Cardiac fibroblast (primary cell): ENCODE measurements around the gene SPRY1.

Experiments used
- DNase-seq, 2 donors: peaks; one replicate each; pipeline versions ENCODE4 v3.0.0 to v3.0.0-alpha.2; 2010; ENCODE audit warnings: low read depth in 2 of 2
- H3K4me3 ChIP-seq, 2 donors: replicated peaks in 1 of 2; 1 replicate in 1 of 2; 2 replicates in 1 of 2; pipeline ENCODE4 v1.5.1; 2011; ENCODE audit warnings: low read depth in 2 of 2, low read length in 2 of 2, mild to moderate bottlenecking in 2 of 2, moderate library complexity in 1 of 2
- CTCF ChIP-seq: IDR thresholded peaks from one replicate; pipeline ENCODE4 v1.5.1; 2011; ENCODE audit warnings: low read depth, mild to moderate bottlenecking, low read length, inconsistent platforms

The SPRY1 gene

DNA sequence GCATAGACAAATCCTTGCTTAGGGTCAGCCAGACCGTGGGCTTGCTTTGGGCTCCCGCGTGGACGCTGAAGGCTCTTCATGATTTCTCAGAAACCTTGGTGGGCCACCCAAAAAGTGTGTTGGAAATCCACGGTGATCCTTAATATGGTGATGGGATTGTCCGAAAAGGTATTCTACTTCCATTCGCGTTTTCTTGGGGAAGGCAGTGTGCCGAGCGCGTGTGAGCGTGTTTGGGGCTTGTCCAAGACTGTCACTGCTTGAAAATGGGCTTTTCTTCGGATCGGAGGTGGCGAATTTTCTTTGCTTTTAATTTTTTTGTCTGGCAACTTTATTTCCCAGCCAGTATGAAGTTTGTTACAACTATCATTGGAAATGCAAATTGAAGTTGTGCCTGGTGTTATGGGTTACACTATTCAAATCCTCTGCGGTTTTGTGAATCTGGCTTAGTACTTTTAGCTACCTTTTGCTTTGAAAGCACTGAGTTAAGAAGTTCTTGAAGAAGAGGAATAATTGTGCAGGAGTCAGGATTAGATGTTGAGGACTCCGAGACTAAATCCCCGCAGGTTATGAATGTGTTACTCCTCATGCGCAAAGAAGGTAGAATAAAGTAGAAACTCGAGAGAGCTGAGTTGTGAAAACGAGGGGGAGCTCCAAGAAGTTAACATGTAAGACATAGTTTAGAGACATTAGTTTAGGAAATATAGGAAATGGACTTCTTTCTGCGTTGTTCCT lies 3.2 kb downstream of the SPRY1 start:
- H3K4me3 ChIP-seq = peak overlapping the region; percentile 81 to 86
- TF ChIP-seq CTCF = no peak
- peak; percentile 58 to 64 for DNase-seq

DNA sequence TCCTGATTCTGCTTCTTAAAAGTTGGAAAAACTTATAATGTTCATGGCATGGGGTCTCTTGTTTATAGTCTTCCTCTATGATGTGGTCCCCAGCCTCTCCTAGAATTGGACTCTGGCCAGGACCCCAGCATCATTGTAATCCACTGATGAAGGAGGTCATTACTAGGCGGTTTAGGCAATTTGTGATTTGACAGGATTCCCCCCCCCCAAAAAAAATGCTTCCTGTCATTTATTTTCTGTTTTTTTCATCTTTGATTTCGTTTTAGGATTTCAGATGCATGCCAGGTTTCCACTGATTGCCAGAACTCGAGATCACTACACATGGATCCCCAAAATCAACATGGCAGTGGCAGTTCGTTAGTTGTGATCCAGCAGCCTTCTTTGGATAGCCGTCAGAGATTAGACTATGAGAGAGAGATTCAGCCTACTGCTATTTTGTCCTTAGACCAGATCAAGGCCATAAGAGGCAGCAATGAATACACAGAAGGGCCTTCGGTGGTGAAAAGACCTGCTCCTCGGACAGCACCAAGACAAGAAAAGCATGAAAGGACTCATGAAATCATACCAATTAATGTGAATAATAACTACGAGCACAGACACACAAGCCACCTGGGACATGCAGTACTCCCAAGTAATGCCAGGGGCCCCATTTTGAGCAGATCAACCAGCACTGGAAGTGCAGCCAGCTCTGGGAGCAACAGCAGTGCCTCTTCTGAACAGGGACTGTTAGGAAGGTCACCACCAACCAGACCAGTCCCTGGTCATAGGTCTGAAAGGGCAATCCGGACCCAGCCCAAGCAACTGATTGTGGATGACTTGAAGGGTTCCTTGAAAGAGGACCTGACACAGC lies 4.9 kb downstream of the SPRY1 start:
- peak overlapping the region; percentile 81 to 86 for H3K4me3 ChIP-seq

GRCh38 chr4:123402121-123402465 lies 5.5 kb downstream of the SPRY1 start:
- H3K4me3 ChIP-seq = peak overlapping the region; percentile 81 to 86
- no peak for DNase-seq
- TF ChIP-seq CTCF = no peak

More for the DNA sequence above, 4.9 kb downstream of the SPRY1 start:
- no peak for TF ChIP-seq CTCF
- DNase-seq = peak; percentile 38 to 73

- DNase-seq = peak in 1 of 2 donors; percentile 11
- H3K4me3 ChIP-seq = peak overlapping the region; percentile 32 to 81
- no peak for TF ChIP-seq CTCF
These were observed 6.5 kb downstream of the SPRY1 start for GRCh38 chr4:123403080-123403604.

- peak overlapping the region; percentile 3 to 81 for H3K4me3 ChIP-seq
- DNase-seq = peak in 1 of 2 donors; percentile 22
- no peak for TF ChIP-seq CTCF
These were observed 7.9 kb downstream of the SPRY1 start for GRCh38 chr4:123404533-123404932.

DNA sequence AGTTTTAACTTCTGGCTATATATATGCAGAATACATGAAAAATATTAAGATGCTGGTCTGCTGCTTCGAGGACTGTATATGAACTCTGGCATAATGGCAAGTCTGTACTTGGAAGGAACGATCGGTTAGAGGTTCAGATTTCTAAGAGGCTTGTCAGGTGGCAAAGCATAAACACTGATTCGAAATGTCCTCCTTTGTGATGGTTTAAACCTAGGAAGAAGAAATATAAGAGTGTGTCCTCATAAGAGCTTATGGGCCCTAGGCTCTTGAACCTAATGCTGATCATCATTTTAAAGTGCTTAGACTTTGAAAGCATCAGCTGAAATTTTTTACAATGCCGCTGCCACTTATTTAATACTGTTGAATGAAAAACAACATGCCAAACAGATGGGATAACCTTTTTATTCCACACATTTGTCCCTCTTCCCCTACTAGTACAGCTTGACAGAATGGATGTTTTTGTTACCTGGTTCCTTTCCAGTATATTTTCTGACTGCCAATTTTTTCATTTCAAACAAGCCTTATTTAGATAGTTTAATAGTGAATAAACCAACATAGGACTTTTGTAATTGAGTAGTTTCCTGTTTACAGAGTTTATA lies 8.8 kb downstream of the SPRY1 start:
- peak; percentile 36 to 62 for DNase-seq

More for the DNA sequence above, 8.8 kb downstream of the SPRY1 start:
- no peak for TF ChIP-seq CTCF
- H3K4me3 ChIP-seq = peak overlapping the region in 1 of 2 donors; percentile 3
